ENCODE data around the gene TMBIM6. TPM values are rescaled to one million over a fixed set of nuclear protein-coding genes. Genes with fewer than 3 reads are reported as not detected.
A peak's percentile ranks its signal among the peaks of the same experiment; 100 is the strongest.

Gene TMBIM6
- total RNA-seq, 1 donor from 2014 or later = 452 TPM

DNA sequence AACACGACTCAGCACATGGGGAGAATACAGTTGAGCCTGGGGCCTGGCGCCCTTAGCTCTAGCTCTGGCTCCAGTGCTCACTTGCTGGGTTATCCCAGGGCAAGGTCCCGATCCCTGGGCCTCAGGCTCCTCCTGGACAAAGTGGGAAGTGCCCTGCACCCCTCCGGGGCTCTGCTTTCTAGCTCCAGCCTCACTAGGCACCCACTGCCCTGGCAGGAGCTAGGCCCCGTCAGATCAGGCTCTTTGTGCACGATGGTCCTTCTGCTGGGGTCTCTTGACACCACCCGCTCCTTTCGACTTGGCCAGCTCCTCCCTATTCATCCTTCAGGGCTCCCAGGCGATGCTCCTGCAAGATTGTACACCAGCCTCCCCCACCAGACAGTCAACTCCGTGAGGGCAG, 63.5 kb downstream of the TMBIM6 start:
- H3K9me3 ChIP-seq (ENCODE audit: insufficient read depth, low read depth, low read length) = no peaks in the 10 kb centered on the region
- peaks cover 44% of the 10 kb centered on the region for H3K79me2 ChIP-seq (ENCODE audit: insufficient read depth, low read length)
- no peak overlapping the region for H3K9ac ChIP-seq (ENCODE audit: low read length)
- H3K4me1 ChIP-seq (ENCODE audit: insufficient read depth, low read length) = peaks cover 15% of the 10 kb centered on the region
- FAIRE-seq (no peak), DNase-seq (ENCODE audit: low read depth) (no peak)
- TF ChIP-seq, protein P1, sequence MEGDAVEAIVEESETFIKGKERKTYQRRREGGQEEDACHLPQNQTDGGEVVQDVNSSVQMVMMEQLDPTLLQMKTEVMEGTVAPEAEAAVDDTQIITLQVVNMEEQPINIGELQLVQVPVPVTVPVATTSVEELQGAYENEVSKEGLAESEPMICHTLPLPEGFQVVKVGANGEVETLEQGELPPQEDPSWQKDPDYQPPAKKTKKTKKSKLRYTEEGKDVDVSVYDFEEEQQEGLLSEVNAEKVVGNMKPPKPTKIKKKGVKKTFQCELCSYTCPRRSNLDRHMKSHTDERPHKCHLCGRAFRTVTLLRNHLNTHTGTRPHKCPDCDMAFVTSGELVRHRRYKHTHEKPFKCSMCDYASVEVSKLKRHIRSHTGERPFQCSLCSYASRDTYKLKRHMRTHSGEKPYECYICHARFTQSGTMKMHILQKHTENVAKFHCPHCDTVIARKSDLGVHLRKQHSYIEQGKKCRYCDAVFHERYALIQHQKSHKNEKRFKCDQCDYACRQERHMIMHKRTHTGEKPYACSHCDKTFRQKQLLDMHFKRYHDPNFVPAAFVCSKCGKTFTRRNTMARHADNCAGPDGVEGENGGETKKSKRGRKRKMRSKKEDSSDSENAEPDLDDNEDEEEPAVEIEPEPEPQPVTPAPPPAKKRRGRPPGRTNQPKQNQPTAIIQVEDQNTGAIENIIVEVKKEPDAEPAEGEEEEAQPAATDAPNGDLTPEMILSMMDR (IDR thresholded peaks at IDR 0.05; ENCODE audit: insufficient read depth, low read depth, low read length) = no peak
- TF ChIP-seq EZH2 (IDR thresholded peaks at IDR 0.05; ENCODE audit: insufficient read depth, low read length) = no peak
- no peak overlapping the region for H2AFZ ChIP-seq (ENCODE audit: low read depth, low read length)
- Mint-ChIP-seq H3K4me3 (ENCODE audit: unreplicated experiment) (peak overlapping the region; percentile 70), H3K27me3 (ENCODE audit: low read depth, unreplicated experiment) (no peaks in the 10 kb centered on the region), H3K27ac (ENCODE audit: unreplicated experiment) (no peak overlapping the region), H3K9me3 (ENCODE audit: unreplicated experiment) (no peaks in the 10 kb centered on the region), H3K4me1 (ENCODE audit: low read depth, unreplicated experiment) (peaks cover 36% of the 10 kb centered on the region), H3K36me3 (ENCODE audit: low read depth, unreplicated experiment) (peaks cover 27% of the 10 kb centered on the region)
- peaks cover 22% of the 10 kb centered on the region for H3K36me3 ChIP-seq (ENCODE audit: insufficient read depth, low read length)
- no peaks in the 10 kb centered on the region for H3K27me3 ChIP-seq (ENCODE audit: insufficient read depth, low read length)
- no peak overlapping the region for H3K4me3 ChIP-seq (ENCODE audit: insufficient read depth, low read depth, low read length)
- H3K27ac ChIP-seq (ENCODE audit: low read depth, low read length) = no peak overlapping the region
- H3K4me2 ChIP-seq (ENCODE audit: low read length) = no peak overlapping the region
- peaks cover 91% of the 10 kb centered on the region for H4K20me1 ChIP-seq (ENCODE audit: insufficient read depth, low read length)

DNA sequence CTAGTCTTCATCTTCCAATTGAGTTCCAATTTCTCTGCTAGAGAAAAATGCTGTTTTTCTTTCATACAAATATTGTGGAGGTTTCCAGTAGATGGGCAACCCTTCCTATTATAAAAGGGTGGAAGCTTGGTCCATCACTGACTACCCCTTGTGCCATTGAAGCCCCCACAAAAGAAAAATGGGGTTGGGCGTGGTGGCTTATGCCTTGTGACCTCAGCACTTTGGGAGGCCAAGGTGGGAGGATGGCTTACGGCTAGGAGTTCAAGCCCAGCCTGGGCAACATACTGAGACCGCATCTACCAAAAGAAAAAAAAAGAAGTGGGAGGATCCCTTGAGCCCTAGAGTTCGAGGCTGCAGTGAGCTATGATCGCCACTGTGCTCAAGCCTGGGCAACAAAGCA, 64.1 kb downstream of the TMBIM6 start:
- peaks cover 93% of the 10 kb centered on the region for H4K20me1 ChIP-seq (ENCODE audit: insufficient read depth, low read length)
- Mint-ChIP-seq H3K4me3 (ENCODE audit: unreplicated experiment) (no peak overlapping the region), H3K9me3 (ENCODE audit: unreplicated experiment) (no peaks in the 10 kb centered on the region), H3K27me3 (ENCODE audit: low read depth, unreplicated experiment) (no peaks in the 10 kb centered on the region), H3K27ac (ENCODE audit: unreplicated experiment) (no peak overlapping the region), H3K36me3 (ENCODE audit: low read depth, unreplicated experiment) (peaks cover 24% of the 10 kb centered on the region), H3K4me1 (ENCODE audit: low read depth, unreplicated experiment) (peaks cover 40% of the 10 kb centered on the region)
- H3K27me3 ChIP-seq (ENCODE audit: insufficient read depth, low read length) = no peaks in the 10 kb centered on the region
- TF ChIP-seq, protein P1 (IDR thresholded peaks at IDR 0.05; ENCODE audit: insufficient read depth, low read depth, low read length) = no peak
- H3K36me3 ChIP-seq (ENCODE audit: insufficient read depth, low read length) = peaks cover 22% of the 10 kb centered on the region
- FAIRE-seq (no peak), DNase-seq (ENCODE audit: low read depth) (no peak)
- H3K4me1 ChIP-seq (ENCODE audit: insufficient read depth, low read length) = peaks cover 16% of the 10 kb centered on the region
- no peaks in the 10 kb centered on the region for H3K9me3 ChIP-seq (ENCODE audit: insufficient read depth, low read depth, low read length)
- no peak overlapping the region for H3K4me2 ChIP-seq (ENCODE audit: low read length)
- H3K9ac ChIP-seq (ENCODE audit: low read length) = no peak overlapping the region
- peaks cover 49% of the 10 kb centered on the region for H3K79me2 ChIP-seq (ENCODE audit: insufficient read depth, low read length)
- H3K4me3 ChIP-seq (ENCODE audit: insufficient read depth, low read depth, low read length) = no peak overlapping the region
- H3K27ac ChIP-seq (ENCODE audit: low read depth, low read length) = no peak overlapping the region
- H2AFZ ChIP-seq (ENCODE audit: low read depth, low read length) = no peak overlapping the region

DNA sequence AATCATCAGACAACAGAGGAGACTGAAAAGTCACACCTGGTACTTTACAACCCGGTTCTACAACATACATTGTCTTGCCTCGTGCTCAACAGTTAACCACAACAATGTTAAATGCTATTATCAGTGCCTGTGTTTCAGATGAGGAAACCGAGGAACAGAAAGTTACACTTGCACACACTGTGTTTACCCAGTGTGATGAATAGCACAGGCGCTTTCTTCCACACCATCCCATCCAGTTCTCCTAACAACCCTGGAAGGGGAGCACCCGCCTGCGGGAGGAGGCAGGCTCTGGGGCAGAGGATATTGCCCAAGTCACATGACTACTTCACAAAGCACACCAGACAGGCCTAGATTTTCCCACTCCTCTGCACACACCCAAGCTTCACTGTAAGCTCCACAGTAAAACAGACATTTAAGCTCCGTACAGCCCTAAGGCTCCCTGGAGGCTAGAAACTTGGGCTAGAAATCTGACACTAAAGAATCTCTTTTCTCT, 65.0 kb downstream of the TMBIM6 start:
- DNase-seq (ENCODE audit: low read depth) = no peak
- peak overlapping the region; percentile 58 for H3K27ac Mint-ChIP-seq (ENCODE audit: unreplicated experiment)
- no peak overlapping the region for H3K4me2 ChIP-seq (ENCODE audit: low read length)
- peaks cover 91% of the 10 kb centered on the region for H4K20me1 ChIP-seq (ENCODE audit: insufficient read depth, low read length)
- no peaks in the 10 kb centered on the region for H3K9me3 ChIP-seq (ENCODE audit: insufficient read depth, low read depth, low read length)
- H3K79me2 ChIP-seq (ENCODE audit: insufficient read depth, low read length) = peaks cover 55% of the 10 kb centered on the region
- H3K36me3 ChIP-seq (ENCODE audit: insufficient read depth, low read length) = peaks cover 22% of the 10 kb centered on the region
- no peaks in the 10 kb centered on the region for H3K9me3 Mint-ChIP-seq (ENCODE audit: unreplicated experiment)
- H3K9ac ChIP-seq (ENCODE audit: low read length) = no peak overlapping the region
- peaks cover 16% of the 10 kb centered on the region for H3K4me1 ChIP-seq (ENCODE audit: insufficient read depth, low read length)
- H3K36me3 Mint-ChIP-seq (ENCODE audit: low read depth, unreplicated experiment) = peaks cover 23% of the 10 kb centered on the region
- H3K4me3 Mint-ChIP-seq (ENCODE audit: unreplicated experiment) = no peak overlapping the region
- H3K27me3 ChIP-seq (ENCODE audit: insufficient read depth, low read length) = no peaks in the 10 kb centered on the region
- no peak overlapping the region for H3K4me3 ChIP-seq (ENCODE audit: insufficient read depth, low read depth, low read length)
- no peak for FAIRE-seq
- H3K4me1 Mint-ChIP-seq (ENCODE audit: low read depth, unreplicated experiment) = peaks cover 48% of the 10 kb centered on the region
- no peak overlapping the region for H3K27ac ChIP-seq (ENCODE audit: low read depth, low read length)
- H2AFZ ChIP-seq (ENCODE audit: low read depth, low read length) = no peak overlapping the region
- TF ChIP-seq, protein P1 (IDR thresholded peaks at IDR 0.05; ENCODE audit: insufficient read depth, low read depth, low read length) = no peak
- no peak for TF ChIP-seq EZH2 (IDR thresholded peaks at IDR 0.05; ENCODE audit: insufficient read depth, low read length)
- no peaks in the 10 kb centered on the region for H3K27me3 Mint-ChIP-seq (ENCODE audit: low read depth, unreplicated experiment)
